CD14-positive monocyte (primary cell): ENCODE results near the gene SNCAIP. TPM values are rescaled to one million over a fixed set of nuclear protein-coding genes. Genes with fewer than 3 reads are reported as not detected.
A peak's percentile ranks its signal among the peaks of the same experiment; 100 is the strongest.

Source experiments
- DNase-seq, 3 donors: peaks; one replicate each; pipeline ENCODE4 v3.0.0-alpha.2; 2011 to 2022
- H2AFZ ChIP-seq: 2 replicates; pipeline ENCODE4 v1.6.0; 2012; ENCODE audit warnings: mild to moderate bottlenecking, low read depth, low read length, inconsistent platforms; ENCODE audit not compliant: insufficient read depth, poor library complexity, severe bottlenecking
- H3K27ac ChIP-seq, 2 donors: 1 replicate in 1 of 2; 2 replicates in 1 of 2; pipeline ENCODE4 v1.5.1; 2012 to 2013; ENCODE audit warnings: low read length in 2 of 2, control low read depth in 1 of 2, inconsistent platforms in 1 of 2, low read depth in 1 of 2, mild to moderate bottlenecking in 1 of 2
- H3K27me3 ChIP-seq, 2 donors: one replicate each; pipeline versions ENCODE4 v1.6.0 to v1.6.1; 2011 to 2013; ENCODE audit warnings: low read length in 2 of 2; ENCODE audit not compliant: control insufficient read depth in 2 of 2, insufficient read depth in 2 of 2
- H3K36me3 ChIP-seq, 2 donors: replicated peaks in 1 of 2; 1 replicate in 1 of 2; 2 replicates in 1 of 2; pipeline versions ENCODE4 v1.5.1 to v1.6.1; 2012 to 2013; ENCODE audit warnings: low read length in 2 of 2, control low read depth in 1 of 2, inconsistent platforms in 1 of 2, mild to moderate bottlenecking in 1 of 2; ENCODE audit not compliant: insufficient read depth in 2 of 2, control insufficient read depth in 1 of 2
- H3K4me1 ChIP-seq, 2 donors: 1 replicate in 1 of 2; 2 replicates in 1 of 2; pipeline versions ENCODE4 v1.5.1 to v1.6.1; 2012 to 2013; ENCODE audit warnings: low read length in 2 of 2, control low read depth in 1 of 2, inconsistent platforms in 1 of 2, mild to moderate bottlenecking in 1 of 2, moderate library complexity in 1 of 2; ENCODE audit not compliant: insufficient read depth in 2 of 2, control insufficient read depth in 1 of 2
- H3K4me2 ChIP-seq: replicated peaks from 2 replicates; pipeline ENCODE3; 2012; ENCODE audit warnings: low read length, moderate library complexity, mild to moderate bottlenecking; ENCODE audit not compliant: poor library complexity, severe bottlenecking; ENCODE audit errors: extremely low read depth
- H3K4me3 ChIP-seq, 3 experiments: fragments of 200-600 bp in 1 of 3; sonication (generic) in 1 of 3; replicated peaks in 1 of 3; 1 replicate in 2 of 3; 2 replicates in 1 of 3; pipeline ENCODE4 v1.5.1; 2011 to 2013; ENCODE audit warnings: low read length in 3 of 3, mild to moderate bottlenecking in 3 of 3, control low read depth in 2 of 3, low read depth in 2 of 3, inconsistent platforms in 1 of 3, moderate library complexity in 1 of 3
- H3K79me2 ChIP-seq: 2 replicates; pipeline ENCODE4 v1.6.0; 2012; ENCODE audit warnings: mild to moderate bottlenecking, control low read depth, inconsistent platforms, low read length, moderate library complexity; ENCODE audit not compliant: insufficient read depth
- H3K9ac ChIP-seq: 2 replicates; pipeline ENCODE4 v1.6.0; 2017; ENCODE audit warnings: low read length, mild to moderate bottlenecking; ENCODE audit not compliant: insufficient read depth, poor library complexity, severe bottlenecking
- H3K9me3 ChIP-seq, 2 donors: replicated peaks in 1 of 2; 1 replicate in 1 of 2; 2 replicates in 1 of 2; pipeline versions ENCODE4 v1.5.1 to v1.6.1; 2012 to 2013; ENCODE audit warnings: low read length in 2 of 2, control low read depth in 1 of 2; ENCODE audit not compliant: control insufficient read depth in 1 of 2, insufficient read depth in 1 of 2
- H4K20me1 ChIP-seq: 2 replicates; pipeline ENCODE4 v1.6.0; 2012; ENCODE audit warnings: mild to moderate bottlenecking, low read length, control low read depth, moderate library complexity; ENCODE audit not compliant: insufficient read depth
- H3K27ac Mint-ChIP-seq, 7 donors: one replicate each; pipeline ENCODE4 v1.8.0; 2020; ENCODE audit warnings: mild to moderate bottlenecking in 7 of 7, mixed read lengths in 7 of 7, moderate library complexity in 6 of 7, inconsistent platforms in 2 of 7
- H3K27me3 Mint-ChIP-seq, 3 donors: one replicate each; pipeline ENCODE4 v1.8.0; 2021 to 2022; ENCODE audit warnings: low read depth in 3 of 3, mild to moderate bottlenecking in 3 of 3, mixed read lengths in 3 of 3, moderate library complexity in 3 of 3, inconsistent platforms in 1 of 3
- H3K36me3 Mint-ChIP-seq, 2 donors: one replicate each; pipeline ENCODE4 v1.8.0; 2020; ENCODE audit warnings: mixed read lengths in 2 of 2, inconsistent platforms in 1 of 2, mild to moderate bottlenecking in 1 of 2
- H3K4me1 Mint-ChIP-seq: one replicate; pipeline ENCODE4 v1.8.0; 2020; ENCODE audit warnings: mild to moderate bottlenecking, mixed read lengths
- H3K4me3 Mint-ChIP-seq, 2 donors: one replicate each; pipeline ENCODE4 v1.8.0; 2020; ENCODE audit warnings: mild to moderate bottlenecking in 2 of 2, mixed read lengths in 2 of 2, moderate library complexity in 1 of 2
- H3K9me3 Mint-ChIP-seq, 7 donors: one replicate each; pipeline ENCODE4 v1.8.0; 2020 to 2022; ENCODE audit warnings: mixed read lengths in 7 of 7, mild to moderate bottlenecking in 6 of 7, moderate library complexity in 6 of 7, inconsistent platforms in 2 of 7
- CTCF ChIP-seq: fragments of 200-600 bp; IDR thresholded peaks from one replicate; pipeline ENCODE4 v1.8.0; 2022; ENCODE audit warnings: antibody characterized with exemption, mild to moderate bottlenecking
- WGBS: methylation state at CpG from one replicate; pipeline ENCODE4 v1.1.5; 2013; ENCODE audit warnings: missing lambda C conversion rate; ENCODE audit not compliant: insufficient coverage; 5-methylcytosine and 5-hydroxymethylcytosine counted together
- intact Hi-C, 2 donors: fragments of 100-400 bp; cut with micrococcal nuclease; formaldehyde crosslinking; loops; one replicate each; pipeline versions ENCODE4 v1.15.0 to v1.15.1; 2023
- polyA plus RNA-seq, 3 donors: library from polyadenylated mRNA; depleted of rRNA in 1 of 3; unstranded in 2 of 3; stranded (reverse) in 1 of 3; fragments of 300-500 nt in 2 of 3; fragments of >200 nt in 1 of 3; fragmentation: Illumina TruSeq in 2 of 3; gene quantifications; 1 replicate in 2 of 3; 2 replicates in 1 of 3; pipeline ENCODE4 v1.2.3, GENCODE V29; 2012 to 2021

The SNCAIP gene
- polyA plus RNA-seq, 3 donors: not detected

- no peak overlapping the region for H3K27ac ChIP-seq
- H3K36me3 ChIP-seq: no peaks in the 10 kb centered on the region
- H3K4me3 ChIP-seq: no peak overlapping the region
- WGBS: 90% methylated on average over 4 of the region's 6 CpGs
- Mint-ChIP-seq H3K27ac (no peak overlapping the region), H3K4me1 (no peaks in the 10 kb centered on the region), H3K4me3 (no peak overlapping the region), H3K27me3 (peaks cover 0 to 4% (median 4%) of the 10 kb centered on the region in 3 donors), H3K36me3 (no peaks in the 10 kb centered on the region), H3K9me3 (peaks cover 0 to 2% (median 0%) of the 10 kb centered on the region in 7 donors)
- TF ChIP-seq CTCF: no peak
- no peaks in the 10 kb centered on the region for H3K9me3 ChIP-seq
- intact Hi-C loops: no loop called here
- no peaks in the 10 kb centered on the region for H3K27me3 ChIP-seq
- H3K9ac ChIP-seq: no peak overlapping the region
- H2AFZ ChIP-seq: no peak overlapping the region
- no peaks in the 10 kb centered on the region for H3K79me2 ChIP-seq
- no peaks in the 10 kb centered on the region for H3K4me1 ChIP-seq
- no peak for DNase-seq
- no peaks in the 10 kb centered on the region for H4K20me1 ChIP-seq
- H3K4me2 ChIP-seq: no peak overlapping the region
These were observed 145.3 kb downstream of the SNCAIP start for GRCh38 chr5:122457178-122457826.

GRCh38 chr5:122458278-122458872, 146.3 kb downstream of the SNCAIP start:
- Mint-ChIP-seq H3K9me3 (peaks cover 0 to 2% (median 0%) of the 10 kb centered on the region in 7 donors), H3K27me3 (peaks cover 0 to 4% (median 4%) of the 10 kb centered on the region in 3 donors), H3K27ac (no peak overlapping the region), H3K4me3 (no peak overlapping the region), H3K4me1 (no peaks in the 10 kb centered on the region), H3K36me3 (no peaks in the 10 kb centered on the region)
- Histone ChIP-seq H2AFZ (no peak overlapping the region), H3K9ac (no peak overlapping the region), H3K4me2 (no peak overlapping the region), H3K9me3 (no peaks in the 10 kb centered on the region), H4K20me1 (no peaks in the 10 kb centered on the region), H3K27ac (no peak overlapping the region), H3K36me3 (no peaks in the 10 kb centered on the region), H3K79me2 (no peaks in the 10 kb centered on the region), H3K27me3 (no peaks in the 10 kb centered on the region), H3K4me1 (no peaks in the 10 kb centered on the region), H3K4me3 (no peak overlapping the region)
- WGBS: 100% methylated on average over 5 of the region's 8 CpGs
- no peak for DNase-seq
- intact Hi-C loops: no loop called here
- peak; percentile 33 for TF ChIP-seq CTCF
